ENCODE measurements around the gene AFMID.
"Not testable (repeated sequence)": the region's sequence is repeated elsewhere in the genome, so short reads cannot be mapped to it uniquely, and the experiment has no call there.

The AFMID gene, protein sequence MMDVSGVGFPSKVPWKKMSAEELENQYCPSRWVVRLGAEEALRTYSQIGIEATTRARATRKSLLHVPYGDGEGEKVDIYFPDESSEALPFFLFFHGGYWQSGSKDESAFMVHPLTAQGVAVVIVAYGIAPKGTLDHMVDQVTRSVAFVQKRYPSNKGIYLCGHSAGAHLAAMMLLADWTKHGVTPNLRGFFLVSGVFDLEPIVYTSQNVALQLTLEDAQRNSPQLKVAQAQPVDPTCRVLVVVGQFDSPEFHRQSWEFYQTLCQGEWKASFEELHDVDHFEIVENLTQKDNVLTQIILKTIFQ

DNA sequence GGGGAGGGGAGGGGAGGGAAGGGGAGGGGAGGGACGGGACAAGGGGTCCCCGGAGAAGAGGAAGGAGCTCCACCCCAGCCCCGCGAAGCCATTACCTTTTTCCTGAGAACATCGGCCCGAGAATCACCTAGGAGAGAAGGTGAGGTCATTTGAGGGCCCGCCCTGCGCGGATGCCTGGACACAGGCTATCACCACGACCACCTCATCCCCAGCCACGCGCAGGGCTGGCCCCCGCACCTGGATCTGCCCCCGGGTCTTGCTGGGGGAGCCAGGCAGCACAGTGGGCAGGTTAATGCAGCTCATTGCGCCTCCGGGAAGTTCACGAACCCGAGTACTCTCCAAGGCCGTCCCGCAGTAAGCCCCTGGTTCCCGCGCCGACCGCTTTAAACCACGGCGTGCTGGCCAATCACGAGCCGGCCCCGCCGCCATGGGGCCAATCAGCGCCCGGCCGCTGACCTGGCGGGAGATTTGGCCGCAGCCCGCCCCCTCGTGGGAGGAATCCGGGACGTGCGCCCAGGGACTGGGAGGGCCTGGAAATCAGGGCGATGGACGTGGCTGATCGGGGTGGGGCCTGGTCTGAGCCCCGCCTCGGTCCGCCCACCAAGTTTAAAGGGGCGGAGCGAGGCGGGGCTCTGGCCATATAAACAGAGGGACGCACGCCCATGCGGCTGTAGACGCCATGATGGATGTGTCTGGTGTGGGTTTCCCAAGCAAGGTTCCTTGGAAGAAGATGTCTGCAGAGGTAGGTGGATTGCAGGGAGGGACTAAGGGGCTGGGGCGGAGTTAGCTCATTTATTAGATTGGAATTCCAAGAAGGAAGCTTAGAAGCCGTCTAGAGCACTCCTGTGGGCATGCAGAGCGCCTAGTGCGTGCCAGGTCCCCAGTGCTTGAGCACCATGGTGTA, at the start of gene AFMID, which contains the start of gene TK1:
Gene AFMID, plus strand, starts transcription at position 671 of the 904 bp plus-strand sequence. Its CDS starts 9 bp downstream, at position 680.
Gene TK1, minus strand, starts transcription at position 361 of the 904 bp plus-strand sequence. Its CDS starts 58 bp downstream, at position 303.
- Histone ChIP-seq H3K79me2 (ENCODE audit: insufficient read depth, low read length) (peaks cover 80% of the 10 kb centered on the region), H3K36me3 (ENCODE audit: insufficient read depth, low read length) (peaks cover 58% of the 10 kb centered on the region), H3K4me1 (ENCODE audit: insufficient read depth, low read length) (peaks cover 82% of the 10 kb centered on the region), H3K4me2 (ENCODE audit: insufficient read depth, low read length) (peak within 1 kb of the TSS; percentile 92), H3K27me3 (ENCODE audit: insufficient read depth, low read length, poor library complexity) (no peaks in the 10 kb centered on the region), H4K20me1 (ENCODE audit: insufficient read depth, low read length) (peaks cover 26% of the 10 kb centered on the region), H3K4me3 (ENCODE audit: low read depth in 1 of 2, low read length in 2 of 2) (peak within 1 kb of the TSS; percentile 37 to 70), H2AFZ (ENCODE audit: low read depth, low read length) (peak within 1 kb of the TSS; percentile 82), H3K9me3 (ENCODE audit: insufficient read depth, low read length, severe bottlenecking) (no peaks in the 10 kb centered on the region), H3K9ac (ENCODE audit: low read depth, low read length) (peak within 1 kb of the TSS; percentile 75), H3K27ac (ENCODE audit: low read length) (peak within 1 kb of the TSS; percentile 82)
- TF ChIP-seq, protein P1, sequence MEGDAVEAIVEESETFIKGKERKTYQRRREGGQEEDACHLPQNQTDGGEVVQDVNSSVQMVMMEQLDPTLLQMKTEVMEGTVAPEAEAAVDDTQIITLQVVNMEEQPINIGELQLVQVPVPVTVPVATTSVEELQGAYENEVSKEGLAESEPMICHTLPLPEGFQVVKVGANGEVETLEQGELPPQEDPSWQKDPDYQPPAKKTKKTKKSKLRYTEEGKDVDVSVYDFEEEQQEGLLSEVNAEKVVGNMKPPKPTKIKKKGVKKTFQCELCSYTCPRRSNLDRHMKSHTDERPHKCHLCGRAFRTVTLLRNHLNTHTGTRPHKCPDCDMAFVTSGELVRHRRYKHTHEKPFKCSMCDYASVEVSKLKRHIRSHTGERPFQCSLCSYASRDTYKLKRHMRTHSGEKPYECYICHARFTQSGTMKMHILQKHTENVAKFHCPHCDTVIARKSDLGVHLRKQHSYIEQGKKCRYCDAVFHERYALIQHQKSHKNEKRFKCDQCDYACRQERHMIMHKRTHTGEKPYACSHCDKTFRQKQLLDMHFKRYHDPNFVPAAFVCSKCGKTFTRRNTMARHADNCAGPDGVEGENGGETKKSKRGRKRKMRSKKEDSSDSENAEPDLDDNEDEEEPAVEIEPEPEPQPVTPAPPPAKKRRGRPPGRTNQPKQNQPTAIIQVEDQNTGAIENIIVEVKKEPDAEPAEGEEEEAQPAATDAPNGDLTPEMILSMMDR (IDR thresholded peaks at IDR 0.05; ENCODE audit: borderline replicate concordance, extremely low read depth, low read length, poor library complexity, severe bottlenecking), result peak; percentile 55
- no peak for TF ChIP-seq EZH2 (IDR thresholded peaks at IDR 0.05; ENCODE audit: borderline replicate concordance, low read depth, low read length, severe bottlenecking)
- ATAC-seq (ENCODE audit: insufficient read depth, low read depth) (peak; percentile 92), DNase-seq (peak; percentile 97)

DNA sequence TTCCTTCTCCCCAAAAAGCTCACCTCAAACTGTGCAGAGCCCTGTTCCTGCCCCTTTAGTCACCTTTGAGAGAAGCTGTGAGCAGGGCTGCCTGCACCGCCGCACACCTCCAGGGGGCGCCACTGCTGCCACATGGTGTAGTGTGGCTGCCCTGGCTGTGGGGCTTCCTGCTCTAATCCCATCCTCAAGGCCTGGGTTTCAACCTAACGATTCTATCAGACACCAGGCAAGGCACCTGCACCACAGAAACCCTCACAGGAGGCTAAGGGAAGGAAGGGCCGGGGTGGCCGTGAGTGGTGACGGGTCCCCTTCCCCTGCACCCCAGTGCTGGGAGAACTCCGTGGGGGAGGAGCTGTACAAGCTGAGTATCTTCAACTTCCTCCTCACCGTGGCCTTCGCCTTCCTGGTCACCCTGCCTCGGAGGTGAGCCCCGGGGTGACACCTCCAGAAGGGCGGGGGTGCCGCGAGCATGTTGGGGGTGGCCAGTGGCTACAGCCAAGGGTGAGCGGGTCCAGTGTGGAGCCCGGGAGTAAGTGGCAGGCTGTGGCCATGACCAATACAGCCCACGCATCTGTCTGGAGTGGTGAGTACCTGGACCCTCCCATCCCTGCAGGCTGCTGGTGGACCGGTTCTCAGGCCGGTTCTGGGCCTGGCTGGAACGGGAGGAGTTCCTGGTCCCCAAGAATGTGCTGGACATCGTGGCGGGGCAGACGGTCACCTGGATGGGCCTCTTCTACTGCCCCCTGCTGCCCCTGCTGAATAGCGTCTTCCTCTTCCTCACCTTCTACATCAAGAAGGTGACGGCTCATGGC, 49.6 kb upstream of the AFMID start:
- Histone ChIP-seq H3K36me3 (ENCODE audit: insufficient read depth, low read length) (peaks cover 40% of the 10 kb centered on the region), H3K4me2 (ENCODE audit: insufficient read depth, low read length) (no peak overlapping the region), H3K4me3 (ENCODE audit: low read depth in 1 of 2, low read length in 2 of 2) (no peak overlapping the region), H3K9me3 (ENCODE audit: insufficient read depth, low read length, severe bottlenecking) (no peaks in the 10 kb centered on the region), H2AFZ (ENCODE audit: low read depth, low read length) (no peak overlapping the region), H3K79me2 (ENCODE audit: insufficient read depth, low read length) (peaks cover 3% of the 10 kb centered on the region; the same call in 1 of the 2 replicates), H3K9ac (ENCODE audit: low read depth, low read length) (no peak overlapping the region), H4K20me1 (ENCODE audit: insufficient read depth, low read length) (peaks cover 44% of the 10 kb centered on the region), H3K27me3 (ENCODE audit: insufficient read depth, low read length, poor library complexity) (no peaks in the 10 kb centered on the region), H3K4me1 (ENCODE audit: insufficient read depth, low read length) (peaks cover 16% of the 10 kb centered on the region), H3K27ac (ENCODE audit: low read length) (no peak overlapping the region)
- ATAC-seq (ENCODE audit: insufficient read depth, low read depth) (peak; percentile 49), DNase-seq (peak; percentile 61)
- TF ChIP-seq, protein P1 (IDR thresholded peaks at IDR 0.05; ENCODE audit: borderline replicate concordance, extremely low read depth, low read length, poor library complexity, severe bottlenecking), result peak; percentile 77
- no peak for TF ChIP-seq EZH2 (IDR thresholded peaks at IDR 0.05; ENCODE audit: borderline replicate concordance, low read depth, low read length, severe bottlenecking)

- ATAC-seq (ENCODE audit: insufficient read depth, low read depth) (no peak), DNase-seq (no peak)
- Histone ChIP-seq H2AFZ (ENCODE audit: low read depth, low read length) (no peak overlapping the region), H3K27me3 (ENCODE audit: insufficient read depth, low read length, poor library complexity) (no peaks in the 10 kb centered on the region), H3K9me3 (ENCODE audit: insufficient read depth, low read length, severe bottlenecking) (no peaks in the 10 kb centered on the region), H4K20me1 (ENCODE audit: insufficient read depth, low read length) (peaks cover 35% of the 10 kb centered on the region), H3K4me1 (ENCODE audit: insufficient read depth, low read length) (peaks cover 7% of the 10 kb centered on the region), H3K27ac (ENCODE audit: low read length) (no peak overlapping the region), H3K4me3 (ENCODE audit: low read depth in 1 of 2, low read length in 2 of 2) (no peak overlapping the region), H3K79me2 (ENCODE audit: insufficient read depth, low read length) (no peaks in the 10 kb centered on the region), H3K9ac (ENCODE audit: low read depth, low read length) (no peak overlapping the region), H3K36me3 (ENCODE audit: insufficient read depth, low read length) (peaks cover 31% of the 10 kb centered on the region), H3K4me2 (ENCODE audit: insufficient read depth, low read length) (no peak overlapping the region)
- TF ChIP-seq, protein P1 (IDR thresholded peaks at IDR 0.05; ENCODE audit: borderline replicate concordance, extremely low read depth, low read length, poor library complexity, severe bottlenecking), result no peak
- no peak for TF ChIP-seq EZH2 (IDR thresholded peaks at IDR 0.05; ENCODE audit: borderline replicate concordance, low read depth, low read length, severe bottlenecking)
Measured at GRCh38 chr17:78138204-78139060, 48.7 kb upstream of the AFMID start.

DNA sequence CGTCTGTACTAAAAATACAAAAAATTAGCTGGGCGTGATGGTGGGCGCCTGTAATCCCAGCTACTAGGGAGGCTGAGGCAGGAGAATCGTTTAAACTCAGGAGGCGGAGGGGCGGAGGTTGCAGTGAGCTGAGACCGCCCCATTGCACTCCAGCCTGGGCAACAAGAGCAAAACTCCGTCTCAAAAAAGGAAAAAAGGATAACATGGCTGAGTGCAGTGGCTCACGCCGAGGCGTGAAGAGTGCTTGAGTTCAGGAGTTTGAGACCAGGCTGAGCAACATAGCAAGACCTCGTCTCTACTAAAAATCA, 47.3 kb upstream of the AFMID start:
- not testable (repeated sequence) for ATAC-seq (ENCODE audit: insufficient read depth, low read depth); H3K79me2 ChIP-seq (ENCODE audit: insufficient read depth, low read length); H2AFZ ChIP-seq (ENCODE audit: low read depth, low read length); H3K9me3 ChIP-seq (ENCODE audit: insufficient read depth, low read length, severe bottlenecking); H3K27me3 ChIP-seq (ENCODE audit: insufficient read depth, low read length, poor library complexity); DNase-seq; H3K4me3 ChIP-seq (ENCODE audit: low read depth in 1 of 2, low read length in 2 of 2); H3K4me2 ChIP-seq (ENCODE audit: insufficient read depth, low read length); H3K27ac ChIP-seq (ENCODE audit: low read length); H3K4me1 ChIP-seq (ENCODE audit: insufficient read depth, low read length); H3K9ac ChIP-seq (ENCODE audit: low read depth, low read length)
- peaks cover 18% of the 10 kb centered on the region for H3K36me3 ChIP-seq (ENCODE audit: insufficient read depth, low read length)
- H4K20me1 ChIP-seq (ENCODE audit: insufficient read depth, low read length), result peaks cover 24% of the 10 kb centered on the region
